ENCODE measurements around the gene PRORP.

The PRORP gene

GRCh38 chr14:35121026-35121886 lies 1.1 kb upstream of the PRORP start:
- Mint-ChIP-seq H3K27me3 (no peaks in the 10 kb centered on the region), H3K27ac (peak overlapping the region; percentile 100), H3K4me3 (peak overlapping the region; percentile 98), H3K4me1 (peaks cover 62% of the 10 kb centered on the region), H3K36me3 (peaks cover 34% of the 10 kb centered on the region), H3K9me3 (no peaks in the 10 kb centered on the region)
- DNase-seq: peak; percentile 33
- CTCF ChIA-PET: no interaction called here

- H3K9me3 Mint-ChIP-seq: no peaks in the 10 kb centered on the region
- peak overlapping the region; percentile 98 for H3K4me3 Mint-ChIP-seq
- DNase-seq: no peak
- peaks cover 64% of the 10 kb centered on the region for H3K4me1 Mint-ChIP-seq
- peaks cover 33% of the 10 kb centered on the region for H3K36me3 Mint-ChIP-seq
- CTCF ChIA-PET: interaction anchor here (1.1 to 1.6 kb wide), 5 partner anchors 11 to 293 kb away, joined by 3 to 5 read pairs (median 4); partner anchors contain the start of gene PSMA6
- H3K27me3 Mint-ChIP-seq: no peaks in the 10 kb centered on the region
- peak overlapping the region; percentile 100 for H3K27ac Mint-ChIP-seq
Observed at GRCh38 chr14:35122696-35123387, 490 bp downstream of the PRORP start.

GRCh38 chr14:35123388-35123703 lies 994 bp downstream of the PRORP start:
- CTCF ChIA-PET: interaction anchor here (1.4 to 1.6 kb wide), 4 partner anchors 11 to 293 kb away, joined by 3 to 5 read pairs (median 4); no protein-coding TSS in a partner anchor
- H3K9me3 Mint-ChIP-seq: no peaks in the 10 kb centered on the region
- peaks cover 66% of the 10 kb centered on the region for H3K4me1 Mint-ChIP-seq
- H3K27me3 Mint-ChIP-seq: no peaks in the 10 kb centered on the region
- DNase-seq: no peak
- H3K27ac Mint-ChIP-seq: peak overlapping the region; percentile 100
- peak overlapping the region; percentile 98 for H3K4me3 Mint-ChIP-seq
- H3K36me3 Mint-ChIP-seq: peaks cover 35% of the 10 kb centered on the region

DNA sequence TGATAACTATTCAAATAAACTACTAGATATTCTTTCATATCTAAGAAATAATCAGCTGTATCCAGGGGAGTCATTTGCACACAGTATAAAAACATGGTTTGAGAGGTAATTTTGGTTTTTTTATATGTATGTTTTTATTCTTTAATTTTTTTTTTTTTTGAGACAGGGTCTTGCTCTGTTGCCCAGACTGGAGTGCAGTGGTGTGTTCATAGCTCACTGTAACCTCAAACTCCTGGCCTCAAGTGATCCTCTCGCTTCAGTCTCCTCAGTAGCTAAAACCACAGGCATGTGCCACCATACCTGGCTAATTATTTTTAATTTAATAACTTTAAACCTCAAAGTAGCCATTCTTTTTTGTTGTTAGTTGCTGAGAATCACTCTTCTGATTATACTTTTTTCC lies 1.8 kb downstream of the PRORP start:
- Mint-ChIP-seq H3K9me3 (no peaks in the 10 kb centered on the region), H3K4me3 (peak overlapping the region; percentile 98), H3K27me3 (no peaks in the 10 kb centered on the region), H3K27ac (no peak overlapping the region), H3K36me3 (peaks cover 38% of the 10 kb centered on the region), H3K4me1 (peaks cover 63% of the 10 kb centered on the region)
- CTCF ChIA-PET: interaction anchor here (0.5 to 1.6 kb wide), 5 partner anchors 10 to 292 kb away, joined by 3 to 5 read pairs (median 4); no protein-coding TSS in a partner anchor
- DNase-seq: no peak

- Mint-ChIP-seq H3K4me3 (no peak overlapping the region), H3K36me3 (peaks cover 52% of the 10 kb centered on the region), H3K4me1 (peaks cover 8% of the 10 kb centered on the region), H3K27ac (no peak overlapping the region), H3K27me3 (no peaks in the 10 kb centered on the region), H3K9me3 (peaks cover 7% of the 10 kb centered on the region)
- CTCF ChIA-PET: interaction anchor here (1.2 to 1.6 kb wide), 2 partner anchors 10 to 271 kb away, joined by 3 to 4 read pairs; partner anchors contain the start of gene NFKBIA
- DNase-seq: no peak
Observed at GRCh38 chr14:35133542-35134328, 11.4 kb downstream of the PRORP start.

DNA sequence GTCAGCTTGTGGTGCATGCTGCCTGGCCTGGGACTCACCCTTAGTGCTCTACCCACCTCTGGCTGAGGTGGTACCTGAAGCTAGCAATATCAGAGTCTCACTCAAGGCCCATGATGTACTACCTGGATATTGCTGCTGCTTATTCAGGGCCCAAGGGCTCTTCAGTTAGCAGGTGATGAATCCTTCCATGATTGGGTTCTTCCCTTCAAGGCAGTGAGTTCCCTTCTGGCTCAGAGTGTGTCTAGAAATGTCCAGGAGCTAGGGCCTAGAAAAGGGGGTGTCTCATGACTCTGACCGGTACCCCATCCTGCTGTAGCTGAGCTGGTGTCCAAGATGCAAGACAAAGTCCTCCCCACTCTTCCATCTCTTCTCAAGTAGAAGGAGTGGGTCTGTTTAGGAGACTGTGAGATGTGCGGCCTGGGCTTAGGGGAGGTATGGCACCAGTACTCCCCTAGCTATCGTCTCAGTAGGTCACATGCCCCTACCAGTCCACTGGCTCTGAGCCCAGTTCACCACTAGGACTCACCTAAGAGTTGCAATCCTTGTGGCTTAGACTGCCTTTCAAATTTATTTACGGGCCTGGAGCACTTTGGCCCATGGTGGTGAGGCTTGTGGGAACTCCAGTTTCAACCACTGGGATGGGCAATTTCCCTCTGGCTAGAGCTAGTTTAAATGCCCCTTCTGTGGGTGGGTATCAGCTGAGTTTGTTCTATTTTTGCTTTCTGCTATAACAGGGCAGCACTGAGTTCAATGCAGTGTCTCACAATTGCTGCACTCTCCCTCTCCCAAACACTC lies 12.2 kb downstream of the PRORP start:
- peaks cover 7% of the 10 kb centered on the region for H3K9me3 Mint-ChIP-seq
- H3K4me3 Mint-ChIP-seq: no peak overlapping the region
- CTCF ChIA-PET: interaction anchor here (1.2 to 1.6 kb wide), 2 partner anchors 11 to 270 kb away, joined by 3 to 4 read pairs; partner anchors contain the start of gene NFKBIA
- peaks cover 8% of the 10 kb centered on the region for H3K4me1 Mint-ChIP-seq
- H3K36me3 Mint-ChIP-seq: peaks cover 48% of the 10 kb centered on the region
- no peak overlapping the region for H3K27ac Mint-ChIP-seq
- no peaks in the 10 kb centered on the region for H3K27me3 Mint-ChIP-seq
- no peak for DNase-seq

- no peak for DNase-seq
- H3K4me3 Mint-ChIP-seq: no peak overlapping the region
- H3K27ac Mint-ChIP-seq: no peak overlapping the region
- CTCF ChIA-PET: interaction anchor here (4.9 kb wide), 1 partner anchor 276 kb away, joined by 50 read pairs; no protein-coding TSS in a partner anchor
- peaks cover 4% of the 10 kb centered on the region for H3K4me1 Mint-ChIP-seq
- peaks cover 34% of the 10 kb centered on the region for H3K36me3 Mint-ChIP-seq
- H3K9me3 Mint-ChIP-seq: no peaks in the 10 kb centered on the region
- no peaks in the 10 kb centered on the region for H3K27me3 Mint-ChIP-seq
Observed at GRCh38 chr14:35138585-35138984, 16.2 kb downstream of the PRORP start.

- DNase-seq: no peak
- Mint-ChIP-seq H3K27me3 (no peaks in the 10 kb centered on the region), H3K4me3 (no peak overlapping the region), H3K36me3 (peaks cover 16% of the 10 kb centered on the region), H3K27ac (no peak overlapping the region), H3K4me1 (peaks cover 3% of the 10 kb centered on the region), H3K9me3 (no peaks in the 10 kb centered on the region)
- CTCF ChIA-PET: interaction anchor here (0.5 to 4.9 kb wide), 9 partner anchors 28 to 546 kb away, joined by 3 to 50 read pairs (median 4); partner anchors contain the start of gene NFKBIA
Observed at GRCh38 chr14:35140718-35141581, 18.6 kb downstream of the PRORP start.

- CTCF ChIA-PET: interaction anchor here (1.2 kb wide), 1 partner anchor 278 kb away, joined by 5 read pairs; no protein-coding TSS in a partner anchor
- Mint-ChIP-seq H3K4me1 (no peaks in the 10 kb centered on the region), H3K36me3 (peaks cover 15% of the 10 kb centered on the region), H3K4me3 (no peak overlapping the region), H3K27me3 (no peaks in the 10 kb centered on the region), H3K9me3 (no peaks in the 10 kb centered on the region), H3K27ac (no peak overlapping the region)
- no peak for DNase-seq
Observed at GRCh38 chr14:35144029-35144428, 21.7 kb downstream of the PRORP start.

DNA sequence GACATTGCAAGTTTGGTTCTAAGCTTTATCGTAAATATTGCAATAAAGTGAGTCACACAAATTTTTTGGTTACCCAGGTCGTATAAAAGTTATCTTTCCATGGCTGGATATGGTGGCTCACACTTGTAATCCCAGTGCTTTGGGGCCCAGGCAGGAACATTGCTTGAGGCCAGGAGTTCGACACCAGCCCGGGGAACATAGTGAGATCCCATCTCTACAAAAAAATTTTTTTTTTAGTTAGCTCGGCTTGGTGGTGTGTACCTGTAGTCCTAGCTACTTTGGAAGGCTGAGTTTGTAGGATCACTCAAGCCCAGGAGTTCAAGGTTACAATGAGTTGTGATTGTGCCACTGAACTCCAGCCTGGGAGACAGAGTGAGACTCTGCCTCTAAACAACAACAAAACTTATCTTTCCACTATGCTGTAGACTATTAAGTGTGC lies 24.4 kb downstream of the PRORP start:
- H3K9me3 Mint-ChIP-seq: no peaks in the 10 kb centered on the region
- no peak for DNase-seq
- H3K4me1 Mint-ChIP-seq: no peaks in the 10 kb centered on the region
- H3K36me3 Mint-ChIP-seq: peaks cover 25% of the 10 kb centered on the region
- CTCF ChIA-PET: interaction anchor here (1.0 kb wide), 1 partner anchor 89 kb away, joined by 3 read pairs; no protein-coding TSS in a partner anchor
- H3K27me3 Mint-ChIP-seq: no peaks in the 10 kb centered on the region
- no peak overlapping the region for H3K4me3 Mint-ChIP-seq
- H3K27ac Mint-ChIP-seq: no peak overlapping the region

DNA sequence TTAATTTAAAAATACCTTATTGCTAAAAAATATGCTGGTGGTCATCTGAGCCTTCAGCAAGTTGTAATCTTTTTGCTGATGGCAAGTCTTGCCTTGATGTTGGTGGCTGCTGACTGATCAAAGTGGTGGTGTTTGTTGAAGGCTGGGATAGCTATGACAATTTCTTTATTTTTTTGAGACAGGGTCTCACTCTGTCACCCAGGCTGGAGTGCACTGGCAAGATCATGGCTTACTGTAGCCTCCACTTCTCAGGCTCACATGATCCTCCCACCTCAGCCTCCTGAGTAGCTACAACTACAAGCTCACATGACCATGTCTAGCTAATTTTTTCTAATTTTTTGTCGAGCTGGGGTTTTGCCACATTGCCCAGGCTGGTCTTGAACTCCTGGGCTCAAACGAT lies 24.8 kb downstream of the PRORP start:
- CTCF ChIA-PET: no interaction called here
- Mint-ChIP-seq H3K4me3 (no peak overlapping the region), H3K27me3 (no peaks in the 10 kb centered on the region), H3K4me1 (no peaks in the 10 kb centered on the region), H3K27ac (no peak overlapping the region), H3K36me3 (peaks cover 29% of the 10 kb centered on the region), H3K9me3 (no peaks in the 10 kb centered on the region)
- no peak for DNase-seq

DNA sequence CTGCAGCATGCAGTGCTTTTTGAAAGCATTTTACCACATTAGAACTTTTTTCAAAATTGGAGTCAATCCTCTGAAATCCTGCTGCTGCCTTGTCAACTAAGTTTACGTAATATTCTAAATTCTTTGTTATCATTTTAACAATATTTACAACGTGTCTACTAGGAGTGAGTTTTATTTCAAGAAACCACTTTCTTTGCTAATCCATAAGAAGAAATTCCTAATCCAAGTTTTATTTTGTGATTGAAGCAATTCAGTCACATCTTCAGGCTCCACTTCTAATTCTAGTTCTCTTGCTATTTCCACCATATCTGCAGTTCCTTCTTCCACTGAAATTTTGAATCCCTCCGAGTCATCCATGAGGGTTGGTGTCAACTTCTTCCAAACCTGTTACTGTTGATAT lies 25.4 kb downstream of the PRORP start:
- Mint-ChIP-seq H3K36me3 (peaks cover 29% of the 10 kb centered on the region), H3K4me1 (no peaks in the 10 kb centered on the region), H3K27me3 (no peaks in the 10 kb centered on the region), H3K27ac (no peak overlapping the region), H3K4me3 (no peak overlapping the region), H3K9me3 (no peaks in the 10 kb centered on the region)
- CTCF ChIA-PET: no interaction called here
- no peak for DNase-seq

All from activated naive CD4-positive, alpha-beta T cell treated with anti-CD3 and anti-CD28 coated beads, Interleukin-2, amount 10 ng/mL, durations not matched to agents 7 days and 5 days (primary cell).